T-helper 2 cell treated with Interferon-gamma antibody and Interleukin-4, amounts not matched to agents 100 ng/mL and 5 ng/mL, for 36 hours (primary cell): ENCODE results near the gene JAKMIP3. TPM values are rescaled to one million over a fixed set of nuclear protein-coding genes. Genes with fewer than 3 reads are reported as not detected.

Experiments used
- intact Hi-C: fragments of 100-400 bp; cut with micrococcal nuclease; formaldehyde crosslinking; loops from one replicate; pipeline ENCODE4 v1.15.1; 2023
- total RNA-seq: library from RNA; stranded (reverse); gene quantifications from 2 replicates; pipeline ENCODE4 v1.2.3, GENCODE V29; 2022

JAKMIP3 gene
- total RNA-seq, 1 donor from 2014 or later, result 1.0 TPM

- intact Hi-C loops, result no loop called here
Observed at GRCh38 chr10:132110111-132110521, 44.4 kb downstream of the JAKMIP3 start.

- intact Hi-C loops, result no loop called here
Observed at GRCh38 chr10:132110713-132111112, 45.0 kb downstream of the JAKMIP3 start.

- intact Hi-C loops, result no loop called here
Observed at GRCh38 chr10:132111121-132111731, 45.5 kb downstream of the JAKMIP3 start.

GRCh38 chr10:132111871-132112341, 46.2 kb downstream of the JAKMIP3 start:
- intact Hi-C loops, result no loop called here

GRCh38 chr10:132112611-132113010, 46.9 kb downstream of the JAKMIP3 start:
- intact Hi-C loops, result no loop called here

- intact Hi-C loops, result no loop called here
Observed at GRCh38 chr10:132113206-132113605, 47.5 kb downstream of the JAKMIP3 start.

GRCh38 chr10:132113766-132114365, 48.1 kb downstream of the JAKMIP3 start:
- intact Hi-C loops, result no loop called here

- intact Hi-C loops, result no loop called here
Observed at GRCh38 chr10:132114953-132115520, 49.3 kb downstream of the JAKMIP3 start.

Other genes starting within 250 kb of the JAKMIP3 start
- gene PPP2R2D, start 164.9 kb upstream of the JAKMIP3 start, total RNA-seq, result 35.2 and 37.6 TPM in 2 replicates
- 39.9 and 41.0 TPM in 2 replicates for gene BNIP3, start 84.0 kb upstream of the JAKMIP3 start, total RNA-seq
- gene DPYSL4, start 121.0 kb downstream of the JAKMIP3 start, total RNA-seq, result 11.1 and 11.8 TPM in 2 replicates
- gene STK32C, start 242.0 kb downstream of the JAKMIP3 start, total RNA-seq, result 10.6 and 11.0 TPM in 2 replicates